Raji (cell line): ENCODE data around the gene PIGU.

Experiments
- POLR2A ChIP-seq: IDR thresholded peaks from 2 replicates; pipeline ENCODE4 v1.6.1; 2011; ENCODE audit warnings: low read depth, low read length, control low read depth; ENCODE audit not compliant: insufficient read depth

The PIGU gene

GRCh38 chr20:34615477-34615876, 61.4 kb downstream of the PIGU start:
- TF ChIP-seq POLR2A, result no peak

DNA sequence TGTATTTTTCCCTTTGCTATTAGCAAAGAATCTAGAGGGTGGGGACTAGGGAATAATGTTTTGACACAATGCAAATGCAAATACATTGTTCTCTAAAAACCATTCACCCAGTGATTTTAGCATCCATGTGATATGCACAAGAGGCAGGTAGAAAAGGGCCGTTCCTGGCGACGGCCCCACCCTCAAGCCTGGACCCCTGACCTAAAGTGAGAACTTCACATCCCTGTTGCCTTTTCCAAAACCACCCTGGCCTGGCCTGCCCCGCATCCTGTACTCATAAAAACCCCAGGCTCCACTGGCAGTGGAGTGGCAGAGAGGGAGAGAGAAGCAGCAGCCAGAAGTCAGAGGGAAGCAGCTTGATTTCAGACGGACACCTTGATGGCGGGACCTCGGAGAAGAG, 69.8 kb downstream of the PIGU start:
- TF ChIP-seq POLR2A, result no peak

GRCh38 chr20:34604980-34605788, 71.7 kb downstream of the PIGU start:
- TF ChIP-seq POLR2A, result no peak

GRCh38 chr20:34600892-34601653, 75.8 kb downstream of the PIGU start:
- TF ChIP-seq POLR2A, result no peak

- TF ChIP-seq POLR2A, result no peak
Measured at GRCh38 chr20:34595377-34596184, 81.3 kb downstream of the PIGU start.

- TF ChIP-seq POLR2A, result no peak
Measured at GRCh38 chr20:34586488-34587163, 90.3 kb downstream of the PIGU start.

DNA sequence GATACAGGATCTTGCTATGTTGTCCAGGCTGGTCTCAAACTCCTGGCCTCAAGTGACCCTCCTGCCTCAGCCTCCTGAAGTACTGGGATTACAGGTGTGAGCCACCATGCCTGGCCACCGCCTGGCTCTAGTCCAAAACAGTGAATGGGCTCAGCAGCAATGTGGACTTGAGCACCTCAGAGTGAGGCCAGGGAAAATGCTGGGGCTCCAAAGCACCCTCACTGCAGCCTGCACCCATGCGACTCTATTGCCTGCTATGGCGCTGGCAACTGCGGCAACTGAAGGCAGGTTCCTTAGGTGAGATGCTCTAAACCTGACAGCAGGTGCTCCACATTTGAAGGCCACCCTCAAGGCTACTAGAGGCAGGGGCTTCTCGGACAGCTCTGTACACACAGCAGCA, 91.9 kb downstream of the PIGU start:
- TF ChIP-seq POLR2A, result no peak

DNA sequence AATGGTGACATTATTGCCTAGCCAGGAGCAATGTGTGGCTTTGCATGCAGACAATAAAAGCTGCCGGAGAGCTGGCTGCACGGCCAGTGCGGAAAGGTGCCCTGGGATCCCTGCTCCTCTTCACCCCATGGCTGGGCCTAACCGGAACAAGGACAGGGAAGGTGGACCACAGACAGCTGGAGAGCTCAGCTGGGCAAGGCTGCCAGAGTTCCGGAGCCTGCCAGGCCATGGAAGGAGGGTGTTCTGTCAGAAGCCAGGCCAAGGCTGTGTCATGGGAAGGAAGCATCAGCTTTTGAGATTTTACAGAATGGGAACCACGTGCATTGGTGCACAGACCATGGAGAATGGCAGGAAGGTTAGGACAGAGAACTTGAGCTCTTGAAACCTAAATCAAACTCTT, 93.3 kb downstream of the PIGU start:
- no peak for TF ChIP-seq POLR2A

GRCh38 chr20:34582911-34583310, 94.0 kb downstream of the PIGU start:
- TF ChIP-seq POLR2A, result no peak

DNA sequence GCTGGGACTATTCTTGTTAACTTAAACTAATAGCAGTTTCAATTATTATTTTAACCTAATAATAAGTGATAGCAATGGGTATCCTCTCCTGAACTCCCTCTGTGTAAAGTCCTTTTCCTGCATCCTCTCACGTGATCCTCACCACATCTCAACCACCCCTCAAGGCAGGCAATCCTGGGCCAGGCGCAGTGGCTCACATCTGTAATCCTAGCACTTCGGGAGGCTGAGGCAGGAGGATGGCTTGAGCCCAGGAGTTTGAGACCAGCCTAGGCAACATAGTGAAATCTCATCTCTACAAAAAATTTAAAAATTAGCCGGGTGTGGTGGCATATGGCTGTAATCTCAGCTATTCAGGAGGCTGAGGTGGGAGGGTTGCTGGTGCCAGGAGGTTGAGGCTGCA, 94.7 kb downstream of the PIGU start:
- no peak for TF ChIP-seq POLR2A

- no peak for TF ChIP-seq POLR2A
Measured at GRCh38 chr20:34581341-34582184, 95.3 kb downstream of the PIGU start.

- no peak for TF ChIP-seq POLR2A
Measured at GRCh38 chr20:34579979-34580940, 96.6 kb downstream of the PIGU start.
